Astrocyte (in vitro differentiated cells and primary cell): Measurements from ENCODE around the gene DOCK1.

Experiments
- EZH2 ChIP-seq: IDR thresholded peaks from 2 replicates; pipeline ENCODE4 v1.6.1; 2012; ENCODE audit warnings: mild to moderate bottlenecking, low read length, inconsistent platforms; ENCODE audit not compliant: insufficient read depth
- TF ChIP-seq, protein P1 (sequence below): IDR thresholded peaks from 2 replicates; pipeline ENCODE4 v1.5.1; 2011; ENCODE audit warnings: low read depth, mild to moderate bottlenecking, inconsistent platforms, low read length, moderate library complexity; ENCODE audit not compliant: insufficient read depth

GRCh38 chr10:127064474-127064873 is 159.2 kb downstream of the DOCK1 start:
- TF ChIP-seq EZH2, result no peak
- TF ChIP-seq, protein P1, sequence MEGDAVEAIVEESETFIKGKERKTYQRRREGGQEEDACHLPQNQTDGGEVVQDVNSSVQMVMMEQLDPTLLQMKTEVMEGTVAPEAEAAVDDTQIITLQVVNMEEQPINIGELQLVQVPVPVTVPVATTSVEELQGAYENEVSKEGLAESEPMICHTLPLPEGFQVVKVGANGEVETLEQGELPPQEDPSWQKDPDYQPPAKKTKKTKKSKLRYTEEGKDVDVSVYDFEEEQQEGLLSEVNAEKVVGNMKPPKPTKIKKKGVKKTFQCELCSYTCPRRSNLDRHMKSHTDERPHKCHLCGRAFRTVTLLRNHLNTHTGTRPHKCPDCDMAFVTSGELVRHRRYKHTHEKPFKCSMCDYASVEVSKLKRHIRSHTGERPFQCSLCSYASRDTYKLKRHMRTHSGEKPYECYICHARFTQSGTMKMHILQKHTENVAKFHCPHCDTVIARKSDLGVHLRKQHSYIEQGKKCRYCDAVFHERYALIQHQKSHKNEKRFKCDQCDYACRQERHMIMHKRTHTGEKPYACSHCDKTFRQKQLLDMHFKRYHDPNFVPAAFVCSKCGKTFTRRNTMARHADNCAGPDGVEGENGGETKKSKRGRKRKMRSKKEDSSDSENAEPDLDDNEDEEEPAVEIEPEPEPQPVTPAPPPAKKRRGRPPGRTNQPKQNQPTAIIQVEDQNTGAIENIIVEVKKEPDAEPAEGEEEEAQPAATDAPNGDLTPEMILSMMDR, result no peak
